ENCODE results near the gene KRT15. TPM values are rescaled to one million over a fixed set of nuclear protein-coding genes. Genes with fewer than 3 reads are reported as not detected.
"Not testable (repeated sequence)": the region's sequence is repeated elsewhere in the genome, so short reads cannot be mapped to it uniquely, and the experiment has no call there.

KRT15 gene
- total RNA-seq, 1 donor from 2014 or later, result 0.51 TPM

DNA sequence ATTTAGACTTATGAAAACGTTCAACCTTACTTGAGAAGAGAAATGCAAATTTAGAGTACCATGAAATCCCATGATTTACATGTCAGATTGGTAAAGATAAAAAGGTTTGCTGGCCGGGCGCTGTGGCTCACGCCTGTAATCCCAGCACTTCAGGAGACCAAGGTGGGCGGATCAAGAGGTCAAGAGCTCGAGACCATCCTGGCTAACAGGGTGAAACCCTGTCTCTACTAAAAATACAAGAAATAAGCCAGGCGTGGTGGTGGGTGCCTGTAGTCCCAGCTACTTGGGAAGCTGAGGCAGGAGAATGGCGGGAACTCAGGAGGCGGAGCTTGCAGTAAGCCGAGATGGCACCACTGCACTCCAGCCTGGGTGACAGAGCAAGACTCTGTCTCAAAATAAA is 24.1 kb upstream of the KRT15 start:
- not testable (repeated sequence) for DNase-seq

DNA sequence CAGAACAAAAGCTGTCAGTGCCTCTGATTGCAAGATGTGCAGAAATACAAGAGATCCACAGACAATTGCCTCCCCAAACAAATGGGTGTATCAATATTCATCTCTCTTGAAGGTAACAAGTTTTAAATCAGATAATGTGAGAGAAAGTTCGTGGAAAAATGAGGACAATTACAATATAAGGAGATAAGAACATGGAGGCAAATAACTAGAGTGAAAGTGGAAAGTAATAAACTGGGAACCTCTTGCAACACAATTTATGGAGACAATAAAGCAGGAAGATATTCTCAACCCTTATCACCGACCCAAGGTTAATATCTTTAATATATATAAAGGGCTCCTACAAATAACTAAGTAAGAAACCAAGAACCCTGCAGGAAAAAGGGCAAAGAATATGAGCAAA is 23.7 kb upstream of the KRT15 start:
- DNase-seq, result no peak

DNA sequence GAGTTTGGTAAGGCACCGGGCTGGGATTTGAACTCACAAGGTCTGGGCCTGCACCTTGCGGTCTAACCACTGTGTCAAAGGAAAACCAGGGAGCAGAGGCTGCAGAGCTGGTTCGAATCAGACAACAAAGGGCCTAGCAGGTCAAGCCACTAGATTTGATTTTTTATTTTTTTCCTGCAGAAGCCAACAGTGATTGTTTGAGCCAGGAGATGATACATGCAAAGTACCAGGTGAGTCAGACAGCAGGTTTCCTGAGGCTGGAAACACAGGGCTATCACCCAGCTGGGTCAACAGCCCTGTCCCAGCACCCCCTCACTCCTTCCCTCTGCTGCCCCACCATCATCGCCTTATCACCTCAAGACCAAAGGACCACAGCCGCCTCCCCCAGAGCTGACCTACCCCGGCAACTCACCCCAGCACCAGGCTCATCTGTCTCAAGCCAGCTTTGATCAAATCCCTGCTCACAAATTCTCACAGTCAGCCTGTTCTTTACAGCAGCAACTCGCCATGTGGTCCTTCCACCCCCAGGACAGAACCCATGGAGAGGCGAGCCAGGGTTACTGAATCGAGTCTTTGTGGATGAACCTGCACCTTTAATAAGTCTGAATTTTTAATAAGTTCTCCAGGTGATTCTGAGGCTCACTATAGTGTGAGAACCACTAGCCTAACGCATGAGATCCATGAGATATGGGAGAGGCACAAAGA is 22.4 kb upstream of the KRT15 start:
- DNase-seq, result peak; percentile 50

DNA sequence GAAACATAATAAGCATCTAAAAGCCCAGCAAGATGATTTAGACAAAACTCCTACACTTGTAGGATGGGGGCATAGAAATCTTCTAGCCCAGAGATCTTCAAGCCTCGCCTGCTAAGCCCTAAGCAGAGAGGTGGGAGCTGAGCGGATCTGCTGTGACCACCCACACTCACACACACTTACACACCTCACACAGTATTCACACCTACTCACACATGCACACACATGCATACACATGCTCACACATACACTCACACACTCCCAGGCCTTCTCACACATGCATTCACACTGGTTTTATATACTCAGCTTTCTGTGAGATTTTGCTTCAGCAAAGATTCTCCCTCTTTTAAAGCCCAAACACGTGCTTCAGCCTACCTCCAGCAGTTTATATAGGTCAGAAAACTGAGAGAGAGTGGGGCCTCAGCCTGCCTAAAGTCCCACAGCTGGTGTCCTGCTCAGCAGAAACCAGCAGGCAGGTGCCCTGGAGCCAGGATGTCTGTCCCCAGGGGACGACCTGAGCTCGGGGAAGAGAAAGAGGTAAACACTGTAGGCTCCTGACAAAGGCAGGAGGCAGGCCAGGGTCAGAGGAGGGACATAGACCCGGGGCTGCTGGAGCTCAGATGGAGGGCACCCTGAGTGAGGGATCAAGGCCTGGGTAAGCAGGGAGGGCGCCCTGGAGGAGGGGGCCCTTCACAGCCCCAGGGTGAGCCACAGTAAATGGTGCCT is 21.4 kb upstream of the KRT15 start:
- no peak for DNase-seq

DNA sequence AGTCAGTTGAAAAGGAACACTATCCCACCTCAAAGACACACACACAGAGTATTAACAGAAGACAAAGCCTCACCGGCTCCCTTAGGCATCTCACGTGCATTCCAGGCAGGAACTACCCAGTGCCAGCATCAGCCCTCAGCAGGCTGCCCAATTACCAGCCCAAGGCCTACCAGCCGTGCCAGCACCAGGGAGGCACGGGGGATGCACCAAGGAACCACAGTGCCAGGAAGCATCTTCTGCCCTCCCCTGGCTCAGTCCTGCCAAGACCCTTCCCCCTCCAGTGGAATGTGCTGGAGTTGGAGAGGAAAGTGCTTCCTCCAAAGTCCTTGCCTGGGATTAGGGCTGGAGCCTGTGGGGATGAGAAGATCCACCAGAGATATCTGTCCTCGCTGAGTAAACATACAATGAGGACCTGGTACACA is 20.4 kb upstream of the KRT15 start:
- no peak for DNase-seq

DNA sequence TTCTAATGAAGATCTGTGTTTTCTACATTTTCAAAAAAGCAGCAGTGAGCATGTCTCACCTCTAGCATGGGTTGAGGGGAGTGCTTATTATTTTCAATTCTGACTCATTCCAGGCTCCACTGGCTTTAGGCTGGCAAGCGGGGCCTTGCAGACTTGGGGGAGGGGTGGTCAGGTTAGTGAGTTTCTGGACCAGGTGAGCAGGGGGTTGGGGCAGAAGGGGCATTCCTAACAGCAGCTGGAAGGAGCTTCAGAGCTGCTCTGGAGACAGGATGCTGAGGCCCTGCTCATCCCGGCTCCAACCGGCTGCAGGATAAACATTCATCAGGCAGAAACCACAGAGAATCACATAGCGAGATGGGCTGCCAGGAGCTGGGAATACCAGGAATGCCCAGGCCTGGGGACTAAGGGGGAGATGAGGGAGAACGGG is 19.9 kb upstream of the KRT15 start:
- no peak for DNase-seq

DNA sequence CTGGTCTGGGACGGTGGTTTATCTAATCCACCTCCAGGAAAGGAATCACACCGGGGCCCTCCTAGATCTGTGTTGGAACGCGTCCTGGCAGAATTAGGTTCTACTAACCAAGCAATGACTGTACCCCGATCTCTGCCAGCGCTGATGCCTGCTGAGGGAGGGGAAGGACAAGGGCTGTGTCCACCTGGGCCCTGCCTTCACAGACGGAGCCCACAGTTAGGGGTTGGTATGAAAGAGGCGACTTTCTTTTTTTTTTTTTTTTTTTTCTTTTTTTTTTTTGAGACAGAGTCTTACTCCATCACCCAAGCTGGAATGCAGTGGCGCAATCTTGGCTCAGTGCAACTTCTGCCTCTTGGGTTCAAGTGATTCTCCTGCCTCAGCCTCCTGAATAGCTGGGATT is 19.3 kb upstream of the KRT15 start:
- no peak for DNase-seq

DNA sequence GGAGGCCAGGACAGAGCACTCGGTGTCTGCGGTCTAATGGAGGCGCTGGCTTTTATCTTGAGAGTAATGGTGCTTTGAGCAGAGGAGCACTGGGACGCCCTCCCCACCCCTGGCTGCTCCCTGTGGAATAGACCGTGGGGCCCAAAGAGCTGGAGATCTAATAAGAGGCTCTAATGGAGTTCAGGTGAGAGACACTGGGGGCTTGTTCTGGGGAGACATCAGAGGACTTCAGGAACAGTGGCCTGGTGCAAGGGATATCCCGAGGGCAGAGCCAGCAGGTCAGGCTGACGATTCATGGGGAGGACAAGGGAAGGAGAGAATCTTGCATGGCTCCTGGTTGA is 18.9 kb upstream of the KRT15 start:
- DNase-seq, result no peak

DNA sequence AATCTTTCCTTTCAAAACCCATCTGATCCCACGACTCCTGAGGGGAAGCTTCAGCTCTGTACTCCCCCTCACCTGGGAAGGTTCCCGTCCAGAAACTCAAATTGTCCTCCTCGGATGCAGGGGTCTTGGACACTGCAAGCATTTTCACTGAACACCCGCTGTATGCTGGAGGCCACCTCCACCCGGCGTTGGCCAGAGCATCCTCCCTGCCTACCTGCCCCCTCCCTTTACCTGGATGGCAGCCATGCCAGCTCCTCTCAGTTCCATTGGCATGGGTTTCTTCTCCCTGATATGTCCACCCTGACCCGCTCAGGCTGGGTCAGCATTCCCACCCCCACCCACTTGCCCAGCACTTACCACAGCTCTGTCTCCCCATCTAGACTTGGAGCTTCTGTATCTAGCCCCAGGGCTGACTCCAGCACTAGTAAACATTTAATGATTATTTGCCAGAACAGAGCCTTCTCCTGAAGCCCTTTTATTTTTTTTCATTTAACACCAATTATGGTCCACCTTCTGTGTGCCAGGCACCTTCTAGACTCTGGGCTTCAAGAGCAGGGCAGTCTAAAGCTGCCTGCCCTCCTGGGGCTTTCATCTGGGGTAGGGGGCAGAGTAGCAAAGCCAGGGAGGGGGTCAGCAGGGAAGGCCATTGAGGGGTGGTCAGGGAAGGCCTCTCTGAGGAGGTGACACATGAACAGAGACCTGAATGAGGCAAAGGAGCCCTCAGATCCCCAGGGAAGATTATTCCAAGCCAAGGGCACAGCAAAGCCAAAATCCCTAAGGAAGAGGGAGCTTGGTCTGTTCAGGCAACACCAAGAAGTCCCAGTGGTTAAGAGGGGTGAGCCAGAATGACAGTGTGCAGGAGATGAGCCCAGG is 18.3 kb upstream of the KRT15 start:
- no peak for DNase-seq

DNA sequence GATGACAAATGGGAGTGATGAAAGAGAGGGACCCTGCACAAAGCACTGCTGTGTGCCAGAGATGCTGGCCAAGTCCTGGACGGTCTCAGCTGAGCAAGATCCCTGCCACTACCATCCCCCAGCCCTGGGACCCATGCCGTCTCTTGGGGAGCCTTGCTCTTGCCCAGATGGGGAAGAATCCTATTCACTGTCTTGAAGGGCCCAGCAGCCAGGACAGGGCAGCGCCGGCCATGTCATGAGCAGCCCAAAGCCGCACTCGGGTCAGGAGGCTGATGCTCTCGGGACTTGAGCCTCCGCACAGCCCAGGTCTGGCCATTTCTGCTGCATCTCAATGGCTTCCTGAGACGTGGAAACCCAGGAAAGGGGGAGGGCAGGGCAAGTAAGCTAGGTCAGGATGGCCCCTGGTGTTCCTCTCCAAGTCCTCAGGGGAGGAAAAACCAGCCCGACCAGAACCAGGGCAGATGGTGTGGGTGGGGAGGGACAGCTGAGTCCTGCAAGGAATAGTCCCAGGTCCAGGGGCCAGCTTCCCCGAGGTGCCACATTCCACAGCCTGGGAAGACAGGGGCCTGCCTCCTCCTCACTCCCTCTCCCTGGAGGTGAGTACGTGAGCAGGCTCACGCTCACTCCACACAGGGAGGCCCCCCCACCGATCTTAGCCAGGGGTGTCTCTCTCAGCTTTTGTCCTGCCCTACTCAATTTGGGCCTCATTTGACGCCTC is 17.2 kb upstream of the KRT15 start:
- DNase-seq, result no peak

DNA sequence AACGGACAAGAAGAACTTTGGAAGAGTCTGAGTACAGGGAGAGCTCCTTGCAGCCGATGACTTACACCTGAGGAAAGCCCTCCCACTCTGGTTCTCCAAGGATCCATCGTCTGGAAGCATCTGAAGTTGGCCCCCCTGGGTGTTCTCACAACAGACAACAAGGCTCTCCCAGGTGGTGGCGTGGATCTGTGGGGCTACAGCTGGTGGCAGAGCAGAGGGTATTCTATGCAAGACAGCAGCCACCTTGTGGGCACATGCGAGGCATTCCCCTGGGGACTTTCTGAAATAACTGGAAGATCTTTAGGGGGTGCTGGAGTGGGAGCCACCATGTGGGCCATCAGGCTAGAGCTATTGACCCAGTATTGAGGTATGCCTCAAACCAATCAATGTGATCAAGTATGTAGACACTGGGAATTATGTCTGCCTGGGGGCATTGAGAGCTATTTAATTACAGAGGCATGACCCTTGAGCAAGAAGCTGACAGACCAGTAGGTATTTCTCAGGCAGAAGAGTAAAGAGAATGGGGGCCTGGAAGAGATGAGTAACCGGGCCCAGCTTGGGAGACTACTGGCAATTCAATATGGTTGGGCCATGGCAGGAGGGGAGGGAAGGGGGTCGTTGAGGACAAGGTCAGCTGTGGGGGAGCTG is 16.3 kb upstream of the KRT15 start:
- DNase-seq, result no peak

DNA sequence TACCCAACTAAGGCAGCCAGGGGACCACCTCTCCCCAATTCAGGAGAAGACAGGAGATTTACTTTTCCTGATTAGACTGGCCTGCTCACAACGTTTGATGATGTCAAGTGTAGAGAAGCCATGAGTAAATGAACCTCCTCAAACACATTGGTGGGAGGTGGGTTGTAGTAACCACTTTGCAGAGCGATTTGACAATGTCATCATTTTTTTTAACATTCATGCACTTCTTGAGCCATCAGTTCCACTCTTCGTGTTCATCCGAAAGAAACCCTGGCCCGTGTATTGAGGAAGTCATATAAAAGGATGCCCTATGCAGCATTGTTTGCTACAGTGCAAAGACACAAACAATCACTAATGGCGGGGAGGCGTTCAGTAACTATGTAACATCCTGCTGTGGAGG is 14.9 kb upstream of the KRT15 start:
- DNase-seq, result no peak

DNA sequence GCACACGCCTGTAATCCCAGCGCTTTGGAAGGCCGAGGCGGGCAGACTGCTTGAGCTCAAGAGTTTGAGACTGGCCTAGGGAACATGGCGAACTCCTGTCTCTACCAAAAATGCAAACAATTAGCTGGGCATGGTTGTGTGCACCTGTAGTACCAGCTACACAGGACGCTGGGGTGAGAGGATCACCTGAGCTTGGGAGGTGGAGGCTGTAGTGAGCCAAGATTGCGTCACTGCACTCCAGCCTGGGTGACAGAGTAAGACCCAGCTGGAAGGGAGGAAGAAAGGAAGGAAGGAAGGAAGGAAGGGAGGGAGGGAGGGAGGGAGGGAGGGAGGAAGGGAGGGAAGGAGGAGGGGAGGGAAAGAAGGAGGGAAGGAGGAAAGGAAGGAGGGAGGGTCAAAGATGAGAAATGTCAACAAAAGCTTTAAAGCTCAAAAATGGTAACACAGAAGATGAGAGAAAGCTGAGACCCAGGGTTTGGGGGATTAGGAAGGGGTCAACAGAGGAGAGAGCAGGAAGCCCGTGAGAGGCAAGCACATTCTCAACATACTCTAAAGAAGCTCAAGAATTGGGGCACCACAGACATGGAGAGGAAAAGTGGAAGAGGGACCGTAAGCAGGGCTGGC is 14.4 kb upstream of the KRT15 start:
- DNase-seq, result no peak

DNA sequence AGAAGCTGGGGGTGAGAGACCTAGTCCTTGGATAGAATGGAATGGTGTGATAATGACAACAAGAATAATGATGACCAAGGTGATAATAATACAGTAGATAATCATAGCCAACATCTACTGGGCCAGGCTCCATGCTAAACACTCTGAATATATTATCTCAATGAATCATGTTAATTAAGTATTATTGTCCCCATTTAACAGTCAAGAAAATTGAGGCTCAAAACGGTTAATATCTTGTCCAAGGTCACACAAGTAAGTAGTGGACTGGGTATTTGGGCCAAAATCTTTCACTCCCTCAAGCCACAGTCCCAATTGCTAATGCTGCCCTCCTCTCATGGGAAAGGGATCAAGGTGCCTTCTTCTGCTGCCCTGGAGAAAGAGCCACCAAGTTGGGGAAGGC is 13.3 kb upstream of the KRT15 start:
- no peak for DNase-seq

DNA sequence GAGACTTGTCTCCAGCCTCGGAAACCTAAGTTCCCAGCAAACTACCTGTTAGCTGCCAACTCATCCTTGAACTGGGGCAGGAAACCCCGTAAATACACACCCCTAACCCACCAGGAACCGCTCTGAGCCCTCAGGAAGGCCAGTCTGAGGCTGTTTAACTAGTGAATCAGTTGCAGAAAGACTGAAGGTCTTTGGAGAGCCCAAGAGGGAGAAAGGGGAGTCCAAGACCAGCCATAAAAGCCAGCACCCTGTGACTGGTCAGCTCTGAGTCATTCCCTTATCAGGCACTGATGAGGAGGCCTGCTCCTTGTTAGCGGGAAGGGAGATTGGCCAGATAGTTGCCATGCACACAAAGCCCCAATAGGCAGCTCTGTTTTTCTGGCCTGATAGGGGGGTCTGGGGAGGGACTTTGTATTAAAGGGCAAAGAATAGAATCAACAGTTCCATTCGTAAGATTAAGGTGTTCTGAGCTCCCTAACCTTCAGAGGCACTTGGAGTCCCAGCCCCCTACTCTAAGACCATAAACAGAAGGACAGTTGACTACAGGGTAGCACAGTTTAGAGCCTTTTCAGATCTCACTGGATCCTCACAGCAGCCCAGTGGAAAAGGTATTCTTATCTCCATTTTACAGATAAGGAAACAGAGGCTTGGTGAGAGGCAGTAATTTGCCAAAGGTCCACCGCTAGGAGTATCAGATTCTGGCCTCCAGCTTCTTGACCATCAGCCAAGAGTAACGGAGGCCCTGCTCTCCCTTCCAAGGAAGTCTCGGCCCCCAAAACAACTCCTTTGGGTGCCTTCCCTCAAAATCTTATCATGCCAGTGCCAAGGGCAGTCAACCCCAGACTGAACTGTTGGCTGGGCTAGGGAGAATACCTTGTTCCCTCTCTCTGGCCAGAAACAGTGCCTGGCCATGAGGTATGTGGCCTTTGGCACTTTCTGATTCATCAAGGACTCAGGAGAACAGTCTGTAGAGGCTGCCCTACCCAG is 11.7 kb upstream of the KRT15 start:
- peak; percentile 91 for DNase-seq

DNA sequence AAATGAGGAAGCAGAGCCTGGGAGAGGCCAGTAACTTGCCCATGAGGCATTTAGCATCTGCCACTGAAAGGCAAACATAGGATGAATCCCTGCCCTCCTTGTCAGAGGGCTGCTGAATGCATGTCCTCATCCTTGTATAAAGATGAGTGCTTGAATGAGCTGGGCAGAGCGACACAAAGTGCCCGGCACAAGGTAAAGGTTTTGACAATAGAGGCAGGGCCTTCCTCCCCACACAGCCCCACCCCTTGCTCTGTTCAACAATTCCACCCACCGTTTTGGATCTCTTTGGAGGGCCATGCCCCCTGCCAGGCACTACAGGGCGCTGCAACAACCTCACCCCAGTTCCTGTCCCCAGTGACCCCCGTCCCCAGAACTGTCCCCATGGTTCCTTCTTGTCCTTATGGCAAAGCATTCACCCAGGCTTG is 10.8 kb upstream of the KRT15 start:
- no peak for DNase-seq

DNA sequence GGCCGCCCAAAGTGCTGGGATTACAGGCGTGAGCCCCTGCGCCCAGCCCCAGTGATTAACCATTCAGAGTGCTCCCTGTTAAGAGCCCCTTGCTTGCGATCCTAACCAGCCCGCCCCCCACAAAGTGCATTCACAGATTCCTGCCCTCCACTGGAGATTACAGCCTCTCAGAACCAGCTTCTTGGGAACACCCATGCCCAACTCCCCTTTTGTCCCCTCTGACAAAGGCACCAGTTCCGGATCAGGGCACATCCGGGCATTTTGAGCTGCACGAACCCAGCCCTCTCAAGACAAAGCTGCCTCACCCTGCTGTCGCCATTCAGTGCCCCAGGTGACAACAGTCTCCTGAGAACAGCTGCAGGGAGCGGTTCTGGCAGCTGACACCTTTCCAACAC is 10.3 kb upstream of the KRT15 start:
- no peak for DNase-seq

DNA sequence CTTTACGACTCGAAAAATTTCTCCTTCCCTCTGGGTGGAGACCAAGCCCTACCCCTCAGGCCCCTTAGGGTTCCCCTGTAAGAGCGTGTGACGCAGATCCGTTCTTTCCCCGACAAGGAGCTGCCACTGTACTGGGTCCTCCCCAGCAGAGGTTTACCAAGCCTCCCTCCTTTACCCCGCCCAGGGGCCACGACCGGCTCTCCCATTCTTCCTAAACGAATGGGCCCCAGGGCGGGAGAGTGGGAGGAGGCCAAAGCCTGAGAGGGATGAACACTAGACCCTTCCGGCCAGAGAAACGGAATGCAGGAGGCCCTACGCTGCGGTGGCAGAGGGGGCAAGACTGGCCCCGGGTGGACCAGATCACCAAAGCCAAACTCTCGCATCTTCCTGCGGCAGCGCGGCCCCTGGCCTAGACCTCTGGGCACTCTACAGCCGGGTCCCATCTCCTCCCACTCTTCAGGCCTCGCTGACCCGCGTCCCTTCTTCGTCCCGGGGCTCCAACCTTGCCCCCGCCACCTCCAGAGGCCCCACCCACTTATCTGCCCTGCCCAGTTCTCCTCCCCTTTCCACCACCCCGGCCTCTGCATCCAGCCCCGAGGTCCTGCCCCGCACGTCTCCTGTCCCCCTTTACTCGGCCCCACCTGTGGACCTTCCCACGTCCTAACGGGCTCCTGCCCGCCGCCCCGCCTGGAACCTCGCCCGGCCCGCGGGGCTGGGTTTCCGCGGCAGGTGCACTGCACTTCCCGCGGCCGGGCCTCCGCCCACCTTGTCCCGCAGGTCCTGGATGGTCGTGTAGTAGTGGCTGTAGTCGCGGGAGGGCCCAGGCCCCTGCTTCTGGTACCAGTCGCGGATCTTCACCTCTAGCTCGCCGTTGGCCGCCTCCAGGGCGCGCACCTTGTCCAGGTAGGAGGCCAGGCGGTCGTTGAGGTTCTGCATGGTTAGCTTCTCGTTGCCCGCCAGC is 8.7 kb upstream of the KRT15 start:
- no peak for DNase-seq

DNA sequence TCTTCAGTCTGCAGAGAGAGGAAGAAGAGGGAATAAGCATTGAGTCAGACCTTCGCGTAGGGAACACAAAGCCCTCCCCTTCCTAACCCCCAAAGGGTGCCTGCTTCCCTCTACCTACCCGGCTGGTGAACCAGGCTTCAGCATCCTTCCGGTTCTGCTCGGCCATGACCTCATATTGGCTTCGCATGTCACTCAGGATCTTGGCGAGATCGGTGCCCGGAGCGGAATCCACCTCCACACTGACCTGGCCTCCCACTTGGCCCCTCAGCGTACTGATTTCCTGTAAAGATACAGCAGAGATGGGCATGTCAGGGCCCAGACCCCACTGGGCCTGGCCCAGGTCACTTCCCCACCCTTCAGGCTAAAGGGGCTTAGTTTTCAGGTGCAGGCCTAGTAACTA is 5.6 kb upstream of the KRT15 start:
- DNase-seq, result no peak
